Measurements from ENCODE around the gene GTPBP8. TPM values are rescaled to one million over a fixed set of nuclear protein-coding genes. Genes with fewer than 3 reads are reported as not detected.

GTPBP8 gene
- total and polyA plus RNA-seq, 2 donors (not counting 1 experiment from before 2014, with no cell fraction given): 20.5 to 23.5 TPM

DNA sequence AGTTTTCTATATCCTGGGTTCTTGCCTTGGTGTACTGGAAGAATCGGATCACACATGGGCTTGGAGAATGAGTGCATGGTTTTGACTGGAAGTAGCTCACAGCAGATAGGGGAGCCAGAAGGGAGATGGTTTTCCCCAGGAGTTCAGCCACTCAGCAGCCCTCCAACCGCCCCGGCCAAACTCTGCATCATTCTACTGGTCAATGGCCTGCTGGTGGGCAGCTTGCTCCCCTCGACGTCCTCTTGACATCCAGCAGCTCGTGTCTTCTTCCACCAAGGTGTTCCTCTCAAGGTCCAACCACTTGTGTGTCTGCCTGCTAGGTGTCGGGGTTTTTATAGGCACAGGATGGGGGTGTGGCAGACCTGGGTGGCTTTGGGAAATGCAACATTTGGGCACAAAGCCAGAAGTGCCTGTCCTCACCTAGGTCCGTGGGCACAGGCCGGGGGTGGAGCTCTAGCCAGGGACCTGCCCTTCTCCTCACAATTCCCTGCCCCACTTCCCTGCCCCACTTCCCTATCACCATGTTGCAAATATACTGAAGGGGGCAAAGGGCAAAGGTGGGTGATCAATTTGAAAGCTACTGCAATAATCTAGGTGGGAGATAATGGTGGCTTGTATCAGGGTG lies 3.0 kb upstream of the GTPBP8 start:
- CTCF ChIA-PET: interaction anchor here (0.6 to 2.1 kb wide), 6 partner anchors 9 to 302 kb away, joined by 3 to 10 read pairs (median 6); partner anchors contain the start of gene CD200R1

More for the DNA sequence above, 3.0 kb upstream of the GTPBP8 start:
- Histone ChIP-seq H3K4me2 (replicated peaks; ENCODE audit: low read depth, low read length, poor library complexity, severe bottlenecking) (no peak overlapping the region), H3K4me3 (ENCODE audit: control extremely low read depth in 1 of 5, extremely low read depth in 1 of 5, insufficient read depth in 1 of 5, low read depth in 2 of 5, low read length in 4 of 5) (no peak overlapping the region), H3K27me3 (replicated peaks in 1 of 4; ENCODE audit: control extremely low read depth in 1 of 4, control insufficient read depth in 3 of 4, insufficient read depth in 4 of 4, low read length in 3 of 4) (no peaks in the 10 kb centered on the region), H4K20me1 (ENCODE audit: control insufficient read depth, insufficient read depth, low read length, poor library complexity, severe bottlenecking) (no peaks in the 10 kb centered on the region), H3K9me3 (ENCODE audit: control extremely low read depth in 1 of 3, control insufficient read depth in 2 of 3, insufficient read depth in 1 of 3, low read length in 2 of 3) (no peaks in the 10 kb centered on the region), H3K27ac (ENCODE audit: low read length in 2 of 2) (no peak overlapping the region), H2AFZ (ENCODE audit: insufficient read depth, low read depth, low read length, poor library complexity, severe bottlenecking) (no peak overlapping the region), H3K9ac (ENCODE audit: low read length) (no peak overlapping the region), H3K79me2 (ENCODE audit: control insufficient read depth, insufficient read depth, low read length) (peaks cover 7% of the 10 kb centered on the region), H3K4me1 (ENCODE audit: control insufficient read depth in 2 of 2, insufficient read depth in 2 of 2, low read length in 2 of 2) (peaks cover 16 to 23% of the 10 kb centered on the region in 2 donors), H3K36me3 (replicated peaks in 1 of 2; ENCODE audit: control extremely low read depth in 1 of 2, control insufficient read depth in 1 of 2, extremely low read depth in 1 of 2, insufficient read depth in 2 of 2, low read length in 1 of 2) (no peaks in the 10 kb centered on the region)
- WGBS (ENCODE audit: insufficient coverage): 100% methylated on average over 5 of the region's 9 CpGs
- H3K9me3 Mint-ChIP-seq (ENCODE audit: insufficient read depth): no peaks in the 10 kb centered on the region
- DNase-seq (no peak), ATAC-seq (ENCODE audit: low read depth) (no peak)
- TF ChIP-seq CTCF (IDR thresholded peaks at IDR 0.05) (no peak), EZH2 (IDR thresholded peaks at IDR 0.05; ENCODE audit: borderline replicate concordance, insufficient read depth, low read depth, low read length, poor library complexity, severe bottlenecking) (no peak)
- POLR2A ChIA-PET: no interaction called here
- intact Hi-C loops (cut with micrococcal nuclease): no loop called here
- H3K4me1 Mint-ChIP-seq: peaks cover 49% of the 10 kb centered on the region
- H3K4me3 Mint-ChIP-seq: no peak overlapping the region
- peak overlapping the region; percentile 21 for H3K27ac Mint-ChIP-seq
- no peaks in the 10 kb centered on the region for H3K27me3 Mint-ChIP-seq

All from B cell (primary cell).